MV-4-11 (cell line): ENCODE data around the gene FAAP100.
"Not testable (repeated sequence)": the region's sequence is repeated elsewhere in the genome, so short reads cannot be mapped to it uniquely, and the experiment has no call there.

ENCODE experiments used
- DNase-seq: peaks from one replicate; lab custom pipeline; 2025; lab: John Stamatoyannopoulos, UW

The FAAP100 gene

GRCh38 chr17:81538651-81539570 lies 13.2 kb downstream of the FAAP100 start:
- no peak for DNase-seq

GRCh38 chr17:81537856-81538555 lies 14.1 kb downstream of the FAAP100 start:
- no peak for DNase-seq

GRCh38 chr17:81537343-81537855 lies 14.8 kb downstream of the FAAP100 start:
- no peak for DNase-seq

GRCh38 chr17:81536299-81537290 lies 15.6 kb downstream of the FAAP100 start:
- DNase-seq, result no peak

- DNase-seq, result no peak
Observed at GRCh38 chr17:81535480-81536298, 16.5 kb downstream of the FAAP100 start.

- DNase-seq, result no peak
Observed at GRCh38 chr17:81535007-81535328, 17.2 kb downstream of the FAAP100 start.

- DNase-seq, result no peak
Observed at GRCh38 chr17:81534157-81535006, 17.8 kb downstream of the FAAP100 start.

- no peak for DNase-seq
Observed at GRCh38 chr17:81533339-81534141, 18.6 kb downstream of the FAAP100 start.

GRCh38 chr17:81532490-81533287 lies 19.5 kb downstream of the FAAP100 start:
- DNase-seq, result no peak

GRCh38 chr17:81531998-81532404 lies 20.2 kb downstream of the FAAP100 start:
- DNase-seq, result not testable (repeated sequence)

- DNase-seq, result not testable (repeated sequence)
Observed at GRCh38 chr17:81531013-81531412, 21.1 kb downstream of the FAAP100 start.

- DNase-seq, result no peak
Observed at GRCh38 chr17:81529437-81529803, 22.7 kb downstream of the FAAP100 start.

GRCh38 chr17:81528651-81529436 lies 23.3 kb downstream of the FAAP100 start:
- no peak for DNase-seq

GRCh38 chr17:81528384-81528650 lies 23.8 kb downstream of the FAAP100 start:
- no peak for DNase-seq

GRCh38 chr17:81527591-81528383 lies 24.4 kb downstream of the FAAP100 start, which contains the start of gene FSCN2:
TSS of gene FSCN2 (plus strand) at chr17:81528377. CDS start at chr17:81528532, 155 bp downstream.
- no peak for DNase-seq

- no peak for DNase-seq
Observed at GRCh38 chr17:81526662-81527571, 25.2 kb downstream of the FAAP100 start.
